Activated CD8-positive, alpha-beta memory T cell treated with anti-CD3 and anti-CD28 coated beads, Interleukin-2, amount 50 U/mL, for 24 hours (primary cell): ENCODE results near the gene TM2D1.
"Not testable (repeated sequence)": the region's sequence is repeated elsewhere in the genome, so short reads cannot be mapped to it uniquely, and the experiment has no call there.

ENCODE experiments used
- DNase-seq: peaks from one replicate; pipeline ENCODE4 v3.0.0-alpha.2; 2020; ENCODE audit errors: extremely low read depth

The TM2D1 gene

GRCh38 chr1:61718996-61719663 lies 5.8 kb downstream of the TM2D1 start:
- DNase-seq, result not testable (repeated sequence)

- DNase-seq, result no peak
Observed at GRCh38 chr1:61711969-61712368, 13.0 kb downstream of the TM2D1 start.

- DNase-seq, result not testable (repeated sequence)
Observed at GRCh38 chr1:61711257-61711656, 13.7 kb downstream of the TM2D1 start.

- DNase-seq, result no peak
Observed at GRCh38 chr1:61709908-61710289, 15.0 kb downstream of the TM2D1 start.

- DNase-seq, result no peak
Observed at GRCh38 chr1:61708953-61709907, 15.7 kb downstream of the TM2D1 start.

DNA sequence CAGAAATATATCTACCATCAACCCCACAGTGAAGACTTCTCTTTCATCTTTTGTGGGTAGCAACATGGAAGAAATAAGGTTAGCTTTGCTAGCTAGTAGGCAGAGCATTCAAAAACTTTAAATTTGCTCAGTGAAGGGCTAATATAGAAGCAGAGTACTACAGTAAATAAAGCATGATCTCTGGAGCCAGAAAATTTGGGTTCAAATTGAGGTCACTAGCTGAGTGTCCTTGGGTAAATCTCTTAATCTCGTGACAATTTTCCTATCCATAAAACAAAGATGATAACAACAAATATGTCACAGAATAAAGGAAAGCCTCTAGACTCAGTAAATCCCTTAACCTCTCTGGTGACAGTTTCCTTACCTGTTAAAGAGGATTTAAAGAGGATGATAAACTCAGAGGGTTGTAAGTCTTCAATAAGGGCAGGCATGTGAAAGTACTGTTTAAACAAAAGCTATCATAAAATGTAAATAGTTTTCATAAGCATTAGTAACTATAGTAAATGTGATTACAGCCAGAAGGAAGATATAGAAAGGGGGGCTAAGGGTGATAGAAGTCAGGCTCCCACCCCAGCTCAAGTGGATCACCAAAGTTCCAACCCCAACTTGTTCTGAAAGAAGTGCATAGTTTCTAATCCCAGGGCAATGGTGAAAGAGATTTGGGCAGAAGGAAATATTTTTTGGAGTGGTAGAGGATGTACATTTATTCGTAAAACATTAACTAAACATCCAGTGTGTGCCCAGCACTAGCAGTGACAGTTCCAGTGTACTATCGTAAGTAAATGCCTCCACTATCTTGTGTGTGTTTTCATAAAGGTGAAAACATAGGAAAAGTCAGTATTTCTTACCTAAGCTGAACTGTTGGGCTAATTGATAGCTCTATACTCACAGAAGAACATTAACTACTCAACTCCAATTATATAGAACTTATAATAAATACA lies 24.8 kb downstream of the TM2D1 start:
- DNase-seq, result no peak

DNA sequence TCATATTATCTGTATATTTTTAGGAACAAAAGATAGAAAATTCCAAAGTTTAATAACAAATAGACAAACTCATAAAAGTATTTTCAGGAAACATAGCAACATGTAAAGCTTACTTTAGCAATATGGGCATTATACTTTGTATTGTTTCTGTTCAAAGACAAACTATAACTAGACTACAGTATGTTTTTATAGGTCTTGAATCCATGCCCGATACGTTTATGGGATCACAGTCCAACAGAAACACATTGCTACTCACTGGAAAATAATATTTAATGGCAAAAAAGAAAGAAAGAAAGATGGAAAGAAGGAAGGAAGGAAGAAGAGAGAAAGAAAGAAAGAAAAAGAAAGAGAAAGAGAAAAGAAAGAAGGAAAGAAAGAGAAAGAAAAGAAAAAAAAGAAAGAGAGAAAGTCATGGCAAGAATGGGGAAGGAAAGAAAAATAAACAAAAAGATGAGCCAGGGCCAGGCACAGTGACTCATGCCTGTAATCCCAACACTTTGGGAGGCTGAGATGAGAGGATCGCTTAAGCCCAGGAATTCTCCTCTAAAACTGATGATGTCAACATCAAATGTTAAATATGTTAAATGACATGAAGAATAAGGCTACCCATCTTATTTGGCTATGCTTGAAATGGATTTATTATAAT lies 32.7 kb downstream of the TM2D1 start:
- DNase-seq, result no peak

DNA sequence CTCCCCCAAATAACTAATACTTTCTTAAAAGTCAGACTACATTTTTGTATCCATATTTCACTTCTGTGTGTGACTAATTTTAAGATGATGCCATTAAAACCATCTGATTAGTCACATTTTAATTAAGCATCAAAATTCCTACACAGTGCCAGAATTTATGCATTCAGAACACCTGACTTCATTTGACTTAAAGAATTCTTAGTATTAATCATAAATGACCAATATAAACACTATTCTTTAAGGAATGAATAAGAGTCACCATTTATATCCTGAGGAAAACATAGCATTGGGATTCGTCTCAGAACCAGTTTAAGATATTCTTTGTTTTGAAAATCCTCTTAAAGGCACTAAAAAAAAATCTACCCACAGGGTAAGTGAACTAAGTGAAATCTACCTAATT lies 37.0 kb downstream of the TM2D1 start:
- DNase-seq, result no peak

GRCh38 chr1:61682891-61683290 lies 42.0 kb downstream of the TM2D1 start:
- DNase-seq, result no peak

DNA sequence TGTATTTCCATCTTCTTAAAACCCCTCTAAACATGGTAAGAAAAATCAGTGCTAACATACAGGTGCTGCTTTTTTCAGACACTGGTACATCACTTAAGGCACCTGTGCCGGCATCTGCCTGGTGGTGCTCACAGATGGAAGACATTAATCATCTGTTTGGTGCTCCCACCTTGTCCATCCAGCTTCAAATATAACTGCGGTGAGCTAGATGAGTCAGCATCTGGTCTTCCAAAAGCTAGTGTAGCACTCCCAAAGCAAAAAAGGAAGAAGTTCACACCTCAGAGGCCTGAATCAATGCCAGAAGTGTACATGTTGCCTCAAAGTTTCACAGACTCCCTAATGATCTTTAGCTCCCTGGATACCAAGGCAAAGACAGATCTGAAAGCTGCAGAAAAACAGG lies 44.4 kb downstream of the TM2D1 start:
- DNase-seq, result no peak

DNA sequence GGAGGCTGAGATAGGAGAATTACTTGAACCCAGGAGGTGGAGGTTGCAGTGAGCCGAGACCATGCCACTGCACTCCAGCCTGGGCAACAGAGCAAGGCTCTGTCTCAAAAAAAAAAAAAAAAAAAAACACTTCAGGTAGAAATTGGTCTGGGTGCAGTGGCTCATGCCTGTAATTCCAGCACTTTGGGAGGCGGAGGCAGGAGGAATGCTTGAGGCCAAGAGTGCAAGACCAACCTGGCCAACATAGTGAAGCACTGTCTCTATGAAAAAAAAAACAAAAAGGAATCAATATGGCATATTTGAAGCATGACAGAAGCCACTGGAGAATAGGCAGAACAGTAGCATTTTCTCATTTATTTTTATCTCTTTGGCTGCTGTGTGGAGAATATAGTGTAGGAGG lies 48.1 kb downstream of the TM2D1 start:
- not testable (repeated sequence) for DNase-seq

DNA sequence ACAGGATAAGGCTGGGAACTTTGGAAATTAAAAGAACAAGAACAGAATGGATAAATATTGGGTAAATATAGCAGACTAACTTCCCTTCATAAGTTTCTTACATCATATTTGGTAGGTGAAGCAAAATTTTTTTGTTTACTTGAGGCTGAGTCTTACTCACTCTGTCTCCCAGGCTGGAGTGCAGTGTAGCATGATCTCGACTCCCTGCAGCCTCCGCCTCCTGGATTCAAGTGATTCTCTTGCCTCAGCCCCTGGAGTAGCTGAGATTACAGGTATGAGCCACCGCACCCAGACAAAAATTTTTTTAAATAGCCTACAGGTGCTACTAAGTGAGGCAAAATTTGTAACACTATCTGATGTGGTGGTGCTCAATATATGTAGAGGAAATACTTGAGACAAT lies 50.7 kb downstream of the TM2D1 start:
- no peak for DNase-seq

GRCh38 chr1:61672376-61672775 lies 52.6 kb downstream of the TM2D1 start:
- no peak for DNase-seq

GRCh38 chr1:61670445-61670844 lies 54.5 kb downstream of the TM2D1 start:
- no peak for DNase-seq

- DNase-seq, result no peak
Observed at GRCh38 chr1:61670016-61670415, 54.9 kb downstream of the TM2D1 start.

DNA sequence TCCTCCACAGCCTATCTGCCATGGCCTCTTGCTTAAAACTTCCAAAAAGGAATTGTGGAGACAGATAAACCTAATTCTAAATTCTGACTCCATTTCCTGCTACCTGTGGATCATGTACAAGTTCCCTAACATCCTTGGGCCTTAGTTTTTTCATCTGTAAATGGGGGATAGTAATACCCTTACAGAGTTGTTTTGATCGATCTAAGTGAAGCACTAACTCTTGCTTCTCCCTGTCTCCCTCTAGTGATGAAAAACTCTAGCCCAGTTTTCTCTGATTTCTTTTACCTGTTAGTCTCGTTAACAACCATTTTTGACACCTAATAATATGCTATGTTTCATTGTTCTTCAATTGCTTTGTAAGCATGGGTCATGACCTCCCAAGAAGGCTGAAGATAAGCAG lies 65.9 kb downstream of the TM2D1 start:
- no peak for DNase-seq

DNA sequence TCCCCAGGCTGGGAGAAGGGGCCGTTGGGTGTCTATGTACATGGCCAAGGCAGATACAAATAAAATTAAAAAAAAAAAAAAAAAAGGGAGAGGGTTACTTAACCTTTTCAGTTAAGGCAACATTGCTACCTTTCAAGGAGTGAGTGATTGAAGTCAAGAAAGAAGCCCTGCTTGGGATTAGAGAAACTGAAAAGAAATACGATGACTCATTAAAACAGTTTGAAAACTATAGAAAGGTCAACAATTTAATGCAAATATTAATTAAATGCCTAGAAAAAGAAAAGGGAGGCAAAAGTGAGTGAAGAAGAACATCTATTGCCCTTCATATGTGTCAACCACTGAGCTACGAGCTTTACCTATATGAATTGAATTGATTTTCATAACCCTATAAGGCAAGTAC lies 69.5 kb downstream of the TM2D1 start:
- no peak for DNase-seq

- DNase-seq, result no peak
Observed at GRCh38 chr1:61654067-61654466, 70.9 kb downstream of the TM2D1 start.

GRCh38 chr1:61648983-61649742 lies 75.8 kb downstream of the TM2D1 start:
- DNase-seq, result no peak

DNA sequence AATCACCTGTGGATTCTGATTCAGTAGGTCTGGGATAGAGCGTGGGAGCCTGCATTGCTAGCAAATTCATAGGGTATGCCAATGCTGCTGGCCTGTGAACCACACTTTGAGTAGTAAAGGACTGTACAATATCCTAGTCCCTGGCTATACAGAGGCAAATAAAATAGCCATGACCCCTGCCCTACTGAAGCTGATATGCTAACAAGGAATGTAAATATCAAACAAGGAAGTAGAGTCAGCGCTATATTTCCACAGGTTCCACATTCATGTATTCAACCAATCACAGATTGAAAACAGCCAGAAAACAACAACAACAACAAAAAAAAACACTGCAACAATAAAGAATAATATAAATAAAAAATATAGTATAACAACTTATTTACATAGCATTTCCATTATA lies 77.8 kb downstream of the TM2D1 start:
- DNase-seq, result no peak

DNA sequence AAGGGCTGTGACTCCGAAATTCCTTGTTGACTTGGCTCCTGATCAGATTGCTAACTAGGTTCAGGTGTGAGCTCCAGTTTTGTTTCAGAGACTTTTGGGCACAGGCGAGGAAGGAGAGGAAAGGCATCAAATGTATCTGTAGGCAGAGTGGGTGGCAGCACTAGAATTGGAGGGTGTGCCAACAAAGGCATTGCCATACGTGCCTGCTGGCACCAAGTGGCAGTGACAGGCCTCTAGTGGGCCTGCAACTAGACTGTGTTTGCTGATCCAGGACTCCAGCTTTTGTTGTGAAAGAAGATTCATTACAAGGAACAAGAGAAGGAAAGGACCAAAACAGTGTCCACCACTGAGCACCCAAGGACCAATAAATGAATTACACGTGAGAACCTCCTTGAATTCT lies 79.5 kb downstream of the TM2D1 start:
- DNase-seq, result no peak
